ENCODE data around the gene EPHX1. TPM values are rescaled to one million over a fixed set of nuclear protein-coding genes. Genes with fewer than 3 reads are reported as not detected.

EPHX1 gene
- total and polyA plus RNA-seq, 7 donors, result 19.4 to 209 (median 95.8) TPM

GRCh38 chr1:225816643-225817538 lies 7.0 kb downstream of the EPHX1 start:
- H3K27ac ChIP-seq, result peak overlapping the region; percentile 90
- intact Hi-C loops (cut with DNase I), result loop anchor here in 1 of 2 donors (5.0 kb wide), 1 partner anchor 165 kb away; the partner anchor contains the start of gene ENAH
- no peak for TF ChIP-seq CTCF (IDR thresholded peaks at IDR 0.05)
- H3K4me1 ChIP-seq, result peaks cover 73% of the 10 kb centered on the region
- no peaks in the 10 kb centered on the region for H3K36me3 ChIP-seq (ENCODE audit: insufficient read depth in 1 of 2, low read depth in 1 of 2)
- ATAC-seq (peak; percentile 7 to 41 (median 20)), DNase-seq (peak; percentile 70 to 84)
- H3K4me3 ChIP-seq, result peak overlapping the region; percentile 35
- 35 to 39% (median 37%) methylated on average over 15 to 17 of the region's 17 CpGs for WGBS, 3 donors
- H3K9me3 ChIP-seq, result no peaks in the 10 kb centered on the region
- H3K27me3 ChIP-seq (ENCODE audit: insufficient read depth in 3 of 3, low read length in 2 of 3), result no peaks in the 10 kb centered on the region

- ATAC-seq (peak; percentile 84 to 86 (median 85)), DNase-seq (peak; percentile 80 to 84)
- Histone ChIP-seq H3K36me3 (ENCODE audit: insufficient read depth in 1 of 2, low read depth in 1 of 2) (no peaks in the 10 kb centered on the region), H3K27ac (peak overlapping the region; percentile 90), H3K9me3 (no peaks in the 10 kb centered on the region), H3K27me3 (ENCODE audit: insufficient read depth in 3 of 3, low read length in 2 of 3) (no peaks in the 10 kb centered on the region), H3K4me3 (peak overlapping the region; percentile 35), H3K4me1 (peaks cover 73% of the 10 kb centered on the region)
- WGBS, 3 donors, result 22 to 34% (median 23%) methylated on average over 8 of the region's 8 CpGs
- no peak for TF ChIP-seq CTCF (IDR thresholded peaks at IDR 0.05)
- intact Hi-C loops (cut with DNase I), result loop anchor here in 1 of 2 donors (5.0 kb wide), 1 partner anchor 165 kb away; the partner anchor contains the start of gene ENAH
These were observed 7.7 kb downstream of the EPHX1 start for GRCh38 chr1:225817611-225818061.

- intact Hi-C loops (cut with DNase I), result loop anchor here in 1 of 2 donors (5.0 kb wide), 1 partner anchor 166 kb away; the partner anchor contains the start of gene ENAH
- no peaks in the 10 kb centered on the region for H3K27me3 ChIP-seq (ENCODE audit: insufficient read depth in 3 of 3, low read length in 2 of 3)
- H3K36me3 ChIP-seq (ENCODE audit: insufficient read depth in 1 of 2, low read depth in 1 of 2), result no peaks in the 10 kb centered on the region
- peak overlapping the region; percentile 90 for H3K27ac ChIP-seq
- ATAC-seq (peak; percentile 19 to 59 (median 52)), DNase-seq (no peak)
- TF ChIP-seq CTCF (IDR thresholded peaks at IDR 0.05), result no peak
- 63 to 71% (median 63%) methylated on average over 7 of the region's 7 CpGs for WGBS, 3 donors
- no peak overlapping the region for H3K4me3 ChIP-seq
- H3K4me1 ChIP-seq, result peaks cover 68% of the 10 kb centered on the region
- H3K9me3 ChIP-seq, result no peaks in the 10 kb centered on the region
These were observed 8.3 kb downstream of the EPHX1 start for GRCh38 chr1:225818229-225818628.

GRCh38 chr1:225819346-225820192 lies 9.6 kb downstream of the EPHX1 start:
- Histone ChIP-seq H3K27ac (peak overlapping the region; percentile 75), H3K36me3 (ENCODE audit: insufficient read depth in 1 of 2, low read depth in 1 of 2) (no peaks in the 10 kb centered on the region), H3K27me3 (ENCODE audit: insufficient read depth in 3 of 3, low read length in 2 of 3) (no peaks in the 10 kb centered on the region), H3K4me3 (no peak overlapping the region), H3K9me3 (no peaks in the 10 kb centered on the region), H3K4me1 (peaks cover 68% of the 10 kb centered on the region)
- no peak for DNase-seq
- intact Hi-C loops (cut with DNase I), result loop anchor here in 1 of 2 donors (5.0 kb wide), 2 partner anchors 58 to 167 kb away; partner anchors contain the start of gene ENAH
- peak in 3 of 4 donors; percentile 13 to 44 (median 35) for ATAC-seq
- no peak for TF ChIP-seq CTCF (IDR thresholded peaks at IDR 0.05)
- WGBS, 3 donors, result 46 to 79% (median 59%) methylated on average over 12 of the region's 12 CpGs
